ENCODE measurements around the gene MIS18BP1. TPM values are rescaled to one million over a fixed set of nuclear protein-coding genes. Genes with fewer than 3 reads are reported as not detected.

Gene MIS18BP1
- total and polyA plus RNA-seq, 4 donors, result 3.6 to 39.9 (median 13.5) TPM

GRCh38 chr14:45271858-45272537 lies 19.0 kb upstream of the MIS18BP1 start (continued):
- TF ChIP-seq REST (IDR thresholded peaks at IDR 0.05), result no peak
- TF ChIP-seq FOXA2 (IDR thresholded peaks at IDR 0.05), result no peak
- TF ChIP-seq YY1 (IDR thresholded peaks at IDR 0.05), result no peak
- TF ChIP-seq EGR1 (IDR thresholded peaks at IDR 0.05; ENCODE audit: low read depth in 2 of 2), result no peak
- TF ChIP-seq TAF1 (conservative IDR thresholded peaks at IDR 0.05), result no peak
- TF ChIP-seq JUND (IDR thresholded peaks at IDR 0.05), result no peak
- no peak for TF ChIP-seq MAX (IDR thresholded peaks at IDR 0.05)

GRCh38 chr14:45270031-45270430 lies 17.0 kb upstream of the MIS18BP1 start:
- WGBS, result 85% methylated on average over 1 of the region's 1 CpG
- no peak overlapping the region for H3K27ac ChIP-seq (ENCODE audit: low read depth in 1 of 2, low read length in 2 of 2)
- no peak overlapping the region for H3K9ac ChIP-seq (ENCODE audit: low read depth in 1 of 2, low read length in 2 of 2)
- no peaks in the 10 kb centered on the region for H3K4me1 ChIP-seq (ENCODE audit: control insufficient read depth in 4 of 4, insufficient read depth in 4 of 4, low read length in 3 of 4)
- no peak for TF ChIP-seq RAD21 (IDR thresholded peaks at IDR 0.05)
- no peak for TF ChIP-seq MAX (IDR thresholded peaks at IDR 0.05)
- no peak for TF ChIP-seq ATF3 (IDR thresholded peaks at IDR 0.05)
- no peak for TF ChIP-seq HNF4G (IDR thresholded peaks at IDR 0.05)
- no peak for TF ChIP-seq FOXA2 (IDR thresholded peaks at IDR 0.05)
- TF ChIP-seq NR2F2 (IDR thresholded peaks at IDR 0.05), result no peak
- TF ChIP-seq CTCF (IDR thresholded peaks at IDR 0.05; ENCODE audit: low read depth, low read length, missing input control), result no peak
- no peak for TF ChIP-seq ZBTB33 (IDR thresholded peaks at IDR 0.05)
- TF ChIP-seq YY1 (IDR thresholded peaks at IDR 0.05), result no peak
- TF ChIP-seq HNF4A (conservative IDR thresholded peaks at IDR 0.05), result no peak
- TF ChIP-seq TAF1 (conservative IDR thresholded peaks at IDR 0.05), result no peak
- TF ChIP-seq FOXA1 (IDR thresholded peaks at IDR 0.05), result no peak
- no peak for TF ChIP-seq JUND (IDR thresholded peaks at IDR 0.05)
- no peak for TF ChIP-seq REST (IDR thresholded peaks at IDR 0.05)
- no peak for TF ChIP-seq EGR1 (IDR thresholded peaks at IDR 0.05; ENCODE audit: low read depth in 2 of 2)
- no peak for TF ChIP-seq RXRA (IDR thresholded peaks at IDR 0.05)
- DNase-seq (ENCODE audit: low spot score), result no peak
- H3K9me3 ChIP-seq (ENCODE audit: control insufficient read depth in 4 of 4, low read length in 3 of 4), result no peaks in the 10 kb centered on the region
- no peak overlapping the region for H3K4me3 ChIP-seq (ENCODE audit: low read depth in 1 of 3, low read length in 3 of 3)
- H3K36me3 ChIP-seq (ENCODE audit: control insufficient read depth in 4 of 4, insufficient read depth in 3 of 4, low read depth in 1 of 4, low read length in 3 of 4), result no peaks in the 10 kb centered on the region
- H3K27me3 ChIP-seq (ENCODE audit: control insufficient read depth in 4 of 4, insufficient read depth in 4 of 4, low read length in 3 of 4), result no peaks in the 10 kb centered on the region

Data from liver (tissue), 9 donors.